Right lung (tissue), 5 donors: ENCODE measurements around the gene ERCC5. TPM values are rescaled to one million over a fixed set of nuclear protein-coding genes. Genes with fewer than 3 reads are reported as not detected.

Source experiments
- DNase-seq, 2 donors: peaks; one replicate each; pipeline ENCODE4 v3.0.0-alpha.2; 2013
- polyA plus RNA-seq, 5 donors: library from polyadenylated mRNA; unstranded; fragments of 120-200 nt; gene quantifications; one replicate each; pipeline versions ENCODE4 v1.2.1 to v1.2.3, GENCODE V29; 2013; ENCODE audit warnings: inconsistent platforms in 1 of 5, low replicate concordance in 1 of 5; ENCODE audit not compliant: insufficient read length in 5 of 5, insufficient read depth in 1 of 5

Gene ERCC5
- polyA plus RNA-seq, 5 donors, result 62.1 to 93.1 (median 86.2) TPM

DNA sequence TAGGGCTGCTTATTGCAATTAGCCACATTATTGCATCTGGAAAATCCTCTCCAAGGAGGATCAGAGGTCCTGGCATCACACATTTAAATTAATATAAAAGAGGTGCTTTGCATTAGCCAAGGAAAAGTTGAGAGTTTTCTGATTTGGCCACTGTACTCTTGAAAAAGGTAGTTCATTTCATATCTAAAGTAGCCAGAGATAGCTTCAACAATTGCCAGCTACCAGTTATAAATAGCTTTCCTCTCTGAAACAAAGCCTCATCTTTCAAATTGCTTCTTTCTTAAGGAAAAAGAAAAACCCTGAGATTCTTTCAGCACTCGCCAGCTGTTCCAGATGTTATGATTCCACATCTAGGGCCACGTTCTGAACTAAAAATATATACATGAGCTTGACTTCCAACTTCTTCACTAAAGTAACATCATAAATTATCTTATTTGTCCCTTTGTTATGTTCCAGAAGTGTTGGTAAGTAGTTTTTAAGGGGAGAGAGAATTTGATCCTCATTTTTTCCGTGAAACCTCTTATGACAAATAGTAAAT lies 69.6 kb downstream of the ERCC5 start:
- DNase-seq, result no peak

DNA sequence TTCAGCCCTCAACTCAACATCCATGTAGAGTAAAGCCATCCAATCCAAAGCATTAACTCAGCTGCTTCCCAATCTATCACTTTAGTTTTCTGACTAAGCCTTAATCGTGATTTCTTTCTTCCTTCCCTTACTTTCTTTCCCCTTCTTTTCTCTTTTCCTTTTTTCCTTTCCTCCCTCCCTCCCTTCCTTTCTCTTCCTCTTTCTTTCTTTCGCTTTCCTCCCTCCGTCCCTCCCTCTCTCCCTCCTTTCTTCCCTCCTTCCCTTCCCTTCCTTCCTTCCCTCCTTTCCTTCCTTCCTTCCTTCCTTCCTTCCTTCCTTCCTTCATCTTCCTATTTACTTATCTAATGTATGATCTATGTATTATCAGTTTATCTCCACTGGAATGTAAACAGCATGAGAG lies 71.2 kb downstream of the ERCC5 start:
- DNase-seq, result no peak

DNA sequence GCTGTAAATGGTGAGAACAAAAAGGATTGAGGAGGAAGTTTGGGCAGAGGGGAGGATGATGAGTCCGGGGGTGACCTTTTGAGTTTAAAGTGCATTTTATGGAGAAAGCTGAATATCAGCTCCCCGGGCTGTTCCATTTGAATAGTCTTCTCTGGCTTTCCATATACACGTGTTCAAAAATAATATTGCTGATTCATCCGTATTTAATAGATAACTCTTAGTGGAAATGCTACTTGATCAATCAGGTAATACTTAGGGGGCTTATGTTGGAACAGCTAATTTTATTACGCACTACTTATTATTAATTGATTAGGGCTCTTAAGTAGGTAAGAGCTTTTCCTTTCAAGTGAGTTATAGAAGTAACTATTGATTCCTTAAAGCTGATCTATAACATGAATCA lies 76.4 kb downstream of the ERCC5 start:
- no peak for DNase-seq

Other genes with a start within 250 kb of the ERCC5 start
- 10 to 100 TPM; 38.7 to 80.0 (median 72.9) TPM for gene TPP2, start 249.0 kb upstream of the ERCC5 start, polyA plus RNA-seq
- gene METTL21C, start 151.0 kb upstream of the ERCC5 start, polyA plus RNA-seq, result 1 to 10 TPM in 1 of 5 donors, not detected in 4; 1.5 TPM
- gene TEX30, start 72.2 kb upstream of the ERCC5 start, polyA plus RNA-seq, result 10 to 100 TPM; 15.3 to 25.7 (median 19.1) TPM
- gene POGLUT2, start 47.1 kb upstream of the ERCC5 start, polyA plus RNA-seq, result 10 to 100 TPM; 30.8 to 40.1 (median 34.2) TPM
- 10 to 100 TPM; 36.6 to 53.4 (median 45.1) TPM for gene BIVM, start 46.9 kb upstream of the ERCC5 start, polyA plus RNA-seq
- gene SLC10A2, start 220.4 kb downstream of the ERCC5 start, polyA plus RNA-seq, result 10 to 100 TPM in 2 of 5 donors, 1 to 10 TPM in 3; 5.9 to 14.1 (median 9.2) TPM